Mucosa of stomach (tissue), 1 donor: ENCODE measurements around the gene IMPDH1.

Source experiments
- H3K27me3 ChIP-seq: one replicate; pipeline ENCODE4 v1.7.0; 2013; ENCODE audit warnings: mild to moderate bottlenecking, low read length; ENCODE audit not compliant: control insufficient read depth, insufficient read depth
- H3K36me3 ChIP-seq: one replicate; pipeline ENCODE4 v1.7.0; 2013; ENCODE audit warnings: low read length; ENCODE audit not compliant: control insufficient read depth, insufficient read depth
- H3K4me1 ChIP-seq: one replicate; pipeline ENCODE4 v1.7.0; 2013; ENCODE audit warnings: mild to moderate bottlenecking, low read length; ENCODE audit not compliant: control insufficient read depth, insufficient read depth
- H3K4me3 ChIP-seq: one replicate; pipeline ENCODE4 v1.7.0; 2013; ENCODE audit warnings: low read length
- H3K9ac ChIP-seq: one replicate; pipeline ENCODE4 v1.7.0; 2013; ENCODE audit warnings: mild to moderate bottlenecking, low read length, moderate library complexity
- H3K9me3 ChIP-seq: one replicate; pipeline ENCODE4 v1.7.0; 2013; ENCODE audit warnings: mild to moderate bottlenecking, low read length, moderate library complexity; ENCODE audit not compliant: control insufficient read depth
- donor health status: Pancreatic carcinoma.

Gene IMPDH1

GRCh38 chr7:128373606-128374005, 36.2 kb downstream of the IMPDH1 start:
- H3K27me3 ChIP-seq: peaks cover 3% of the 10 kb centered on the region
- no peak overlapping the region for H3K9ac ChIP-seq
- H3K4me3 ChIP-seq: no peak overlapping the region
- no peaks in the 10 kb centered on the region for H3K9me3 ChIP-seq
- H3K36me3 ChIP-seq: no peaks in the 10 kb centered on the region
- no peaks in the 10 kb centered on the region for H3K4me1 ChIP-seq

GRCh38 chr7:128370491-128370890, 39.3 kb downstream of the IMPDH1 start:
- H3K4me1 ChIP-seq: peaks cover 7% of the 10 kb centered on the region
- H3K4me3 ChIP-seq: no peak overlapping the region
- H3K9ac ChIP-seq: no peak overlapping the region
- H3K9me3 ChIP-seq: no peaks in the 10 kb centered on the region
- H3K36me3 ChIP-seq: no peaks in the 10 kb centered on the region
- H3K27me3 ChIP-seq: peaks cover 3% of the 10 kb centered on the region

GRCh38 chr7:128366986-128367385, 42.8 kb downstream of the IMPDH1 start:
- Histone ChIP-seq H3K9me3 (no peaks in the 10 kb centered on the region), H3K4me1 (peaks cover 10% of the 10 kb centered on the region), H3K36me3 (no peaks in the 10 kb centered on the region), H3K27me3 (peaks cover 22% of the 10 kb centered on the region), H3K9ac (no peak overlapping the region), H3K4me3 (no peak overlapping the region)

- no peak overlapping the region for H3K9ac ChIP-seq
- H3K4me1 ChIP-seq: peaks cover 14% of the 10 kb centered on the region
- peaks cover 27% of the 10 kb centered on the region for H3K27me3 ChIP-seq
- H3K36me3 ChIP-seq: no peaks in the 10 kb centered on the region
- H3K9me3 ChIP-seq: no peaks in the 10 kb centered on the region
- no peak overlapping the region for H3K4me3 ChIP-seq
Observed at GRCh38 chr7:128366300-128366699, 43.5 kb downstream of the IMPDH1 start.

GRCh38 chr7:128365432-128365831, 44.4 kb downstream of the IMPDH1 start:
- Histone ChIP-seq H3K27me3 (peaks cover 35% of the 10 kb centered on the region), H3K36me3 (no peaks in the 10 kb centered on the region), H3K4me1 (peaks cover 21% of the 10 kb centered on the region), H3K9me3 (no peaks in the 10 kb centered on the region), H3K9ac (no peak overlapping the region), H3K4me3 (no peak overlapping the region)

- peaks cover 21% of the 10 kb centered on the region for H3K4me1 ChIP-seq
- no peak overlapping the region for H3K4me3 ChIP-seq
- H3K36me3 ChIP-seq: no peaks in the 10 kb centered on the region
- H3K27me3 ChIP-seq: peaks cover 45% of the 10 kb centered on the region
- no peaks in the 10 kb centered on the region for H3K9me3 ChIP-seq
- H3K9ac ChIP-seq: no peak overlapping the region
Observed at GRCh38 chr7:128364166-128364870, 45.5 kb downstream of the IMPDH1 start.

- peaks cover 48% of the 10 kb centered on the region for H3K27me3 ChIP-seq
Observed at GRCh38 chr7:128363261-128363721, 46.5 kb downstream of the IMPDH1 start.

GRCh38 chr7:128362670-128363069, 47.1 kb downstream of the IMPDH1 start:
- H3K27me3 ChIP-seq: peaks cover 54% of the 10 kb centered on the region
- H3K4me3 ChIP-seq: no peak overlapping the region
- H3K9ac ChIP-seq: no peak overlapping the region
- H3K36me3 ChIP-seq: no peaks in the 10 kb centered on the region
- H3K9me3 ChIP-seq: no peaks in the 10 kb centered on the region
- H3K4me1 ChIP-seq: peaks cover 21% of the 10 kb centered on the region

More at GRCh38 chr7:128363261-128363721, 46.5 kb downstream of the IMPDH1 start:
- H3K9me3 ChIP-seq: no peaks in the 10 kb centered on the region
- no peak overlapping the region for H3K9ac ChIP-seq
- H3K36me3 ChIP-seq: no peaks in the 10 kb centered on the region
- H3K4me1 ChIP-seq: peaks cover 21% of the 10 kb centered on the region
- no peak overlapping the region for H3K4me3 ChIP-seq

- no peak within 1 kb of the TSS for H3K9ac ChIP-seq
- peaks cover 57% of the 10 kb centered on the region for H3K27me3 ChIP-seq
Observed at GRCh38 chr7:128361411-128362379, 48.1 kb downstream of the IMPDH1 start, which contains the start of gene PRRT4. TSS of gene PRRT4 (minus strand) at chr7:128361690.

GRCh38 chr7:128360359-128360678, 49.5 kb downstream of the IMPDH1 start:
- Histone ChIP-seq H3K36me3 (no peaks in the 10 kb centered on the region), H3K4me1 (peaks cover 13% of the 10 kb centered on the region), H3K9ac (no peak overlapping the region), H3K27me3 (peaks cover 61% of the 10 kb centered on the region), H3K9me3 (no peaks in the 10 kb centered on the region), H3K4me3 (no peak overlapping the region)

More at GRCh38 chr7:128361411-128362379, 48.1 kb downstream of the IMPDH1 start, which contains the start of gene PRRT4:
- no peaks in the 10 kb centered on the region for H3K9me3 ChIP-seq
- no peak within 1 kb of the TSS for H3K4me3 ChIP-seq
- no peaks in the 10 kb centered on the region for H3K36me3 ChIP-seq
- H3K4me1 ChIP-seq: peaks cover 20% of the 10 kb centered on the region

GRCh38 chr7:128359939-128360338, 49.8 kb downstream of the IMPDH1 start:
- Histone ChIP-seq H3K27me3 (peaks cover 61% of the 10 kb centered on the region), H3K9me3 (no peaks in the 10 kb centered on the region), H3K4me1 (peaks cover 13% of the 10 kb centered on the region), H3K4me3 (no peak overlapping the region), H3K36me3 (no peaks in the 10 kb centered on the region), H3K9ac (no peak overlapping the region)

GRCh38 chr7:128359336-128359735, 50.4 kb downstream of the IMPDH1 start:
- Histone ChIP-seq H3K4me1 (peaks cover 13% of the 10 kb centered on the region), H3K9ac (no peak overlapping the region), H3K4me3 (no peak overlapping the region), H3K9me3 (no peaks in the 10 kb centered on the region), H3K27me3 (peaks cover 56% of the 10 kb centered on the region), H3K36me3 (no peaks in the 10 kb centered on the region)
